ENCODE data around the gene SLCO3A1.

The SLCO3A1 gene

GRCh38 chr15:92111291-92111690 is 257.8 kb downstream of the SLCO3A1 start:
- DNase-seq: no peak

- no peak for DNase-seq
These were observed 258.2 kb downstream of the SLCO3A1 start for GRCh38 chr15:92111751-92112150.

- DNase-seq: no peak
These were observed 258.7 kb downstream of the SLCO3A1 start for GRCh38 chr15:92112180-92112579.

- DNase-seq: no peak
These were observed 259.2 kb downstream of the SLCO3A1 start for GRCh38 chr15:92112711-92113110.

DNA sequence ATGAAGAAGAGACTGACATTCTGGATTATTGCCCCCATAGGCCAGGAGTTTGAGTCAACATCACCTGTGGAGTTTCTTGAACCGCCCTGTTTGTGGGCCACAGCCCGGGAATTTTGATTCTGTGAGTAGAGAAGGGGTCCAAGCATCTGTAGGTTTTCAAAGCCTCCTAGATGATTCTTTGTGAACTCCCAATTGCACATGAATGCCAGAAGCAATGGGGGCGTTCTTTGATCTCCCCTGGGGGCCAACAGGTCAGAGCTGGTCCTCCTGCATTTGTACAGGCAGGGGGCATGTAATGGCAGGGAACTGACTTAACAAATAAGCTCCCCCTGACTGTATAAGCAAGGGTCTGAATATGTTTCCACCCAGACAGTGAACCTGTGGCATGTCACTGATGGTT is 260.3 kb downstream of the SLCO3A1 start:
- DNase-seq: no peak

GRCh38 chr15:92115834-92116233 is 262.3 kb downstream of the SLCO3A1 start:
- DNase-seq: no peak

- DNase-seq: no peak
These were observed 262.8 kb downstream of the SLCO3A1 start for GRCh38 chr15:92116330-92116729.

- DNase-seq: no peak
These were observed 263.8 kb downstream of the SLCO3A1 start for GRCh38 chr15:92117261-92117731.

DNA sequence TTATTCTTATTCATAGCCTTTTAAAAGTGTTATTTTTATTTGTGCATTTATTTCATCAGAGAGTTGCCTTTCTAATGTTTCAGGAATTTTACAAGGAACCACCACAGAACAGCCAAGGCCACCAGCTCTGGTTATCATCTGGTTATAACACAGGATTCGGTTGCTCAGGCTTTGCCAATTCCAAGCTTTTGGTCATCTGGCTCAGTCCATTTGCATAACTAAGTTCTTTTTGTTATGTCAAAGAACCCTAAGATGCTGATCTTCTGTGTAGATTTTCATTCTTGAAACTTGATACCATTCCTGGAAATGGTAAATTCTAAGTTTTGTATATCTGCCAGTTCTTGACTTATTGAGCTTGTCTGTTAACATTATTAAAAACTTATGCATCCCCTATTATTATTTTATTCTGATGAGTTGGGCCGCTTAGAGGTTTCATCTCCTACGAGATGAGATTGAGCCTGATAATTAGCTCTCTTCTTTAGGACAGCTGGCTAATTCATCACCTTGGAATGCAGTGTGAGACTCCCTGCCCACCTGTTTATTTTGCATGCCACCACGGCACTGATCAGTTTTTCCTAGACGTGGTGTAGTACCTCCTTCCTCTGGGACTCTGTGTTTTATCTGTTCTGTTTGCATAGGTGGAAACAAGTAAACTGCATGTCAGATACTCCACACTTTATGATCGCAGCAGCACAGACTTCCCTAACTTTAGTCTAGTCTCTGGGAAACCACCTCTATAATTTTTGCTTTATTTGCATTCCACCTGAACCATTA is 264.8 kb downstream of the SLCO3A1 start:
- DNase-seq: no peak

DNA sequence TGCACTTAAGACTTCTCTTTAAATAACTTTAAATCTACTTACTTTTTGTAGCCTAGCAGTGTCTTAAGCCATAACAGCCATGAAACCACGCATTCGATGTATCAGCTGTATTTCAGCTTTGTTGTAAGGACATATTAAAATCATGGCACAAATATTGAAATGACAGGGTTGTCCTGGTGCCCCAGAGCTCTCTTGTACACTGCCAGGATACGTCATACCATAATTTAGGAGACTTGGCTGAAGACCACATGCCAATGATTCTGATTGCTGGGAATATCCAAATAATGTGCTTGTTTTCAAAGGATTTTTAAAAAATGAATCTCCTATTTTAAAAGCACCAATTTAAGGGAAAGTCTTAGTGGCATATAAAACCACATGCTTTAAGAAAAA is 265.4 kb downstream of the SLCO3A1 start:
- DNase-seq: no peak

DNA sequence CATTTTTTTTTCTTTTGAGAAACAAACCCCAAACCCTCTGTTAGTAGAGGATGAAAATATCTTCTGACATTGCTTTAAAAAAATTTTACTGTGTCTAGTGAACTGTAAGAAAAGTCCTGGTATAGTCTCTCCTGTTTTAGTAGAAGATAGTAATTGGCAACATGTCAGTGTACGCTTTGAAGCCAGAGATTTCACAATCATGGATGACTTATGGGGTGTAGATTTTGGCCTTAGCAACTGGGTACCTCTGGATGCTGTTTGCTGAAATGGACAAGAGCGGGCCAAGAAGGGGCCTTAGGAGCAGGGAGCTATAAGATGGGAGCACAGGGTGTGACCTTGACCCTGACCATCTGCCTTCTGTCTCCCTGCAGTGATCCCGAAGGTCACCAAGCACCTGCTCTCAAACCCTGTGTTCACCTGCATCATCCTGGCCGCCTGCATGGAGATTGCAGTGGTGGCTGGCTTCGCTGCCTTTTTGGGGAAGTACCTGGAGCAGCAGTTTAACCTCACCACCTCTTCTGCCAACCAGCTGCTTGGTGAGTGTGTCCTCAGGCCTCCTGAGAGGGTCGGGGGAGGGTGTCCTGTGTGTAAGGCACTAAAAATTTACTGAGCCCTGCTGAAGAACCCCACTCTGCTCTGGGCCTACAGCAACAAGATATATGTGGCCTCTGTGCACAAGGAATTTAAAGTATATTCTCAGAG is 266.7 kb downstream of the SLCO3A1 start:
- no peak for DNase-seq

DNA sequence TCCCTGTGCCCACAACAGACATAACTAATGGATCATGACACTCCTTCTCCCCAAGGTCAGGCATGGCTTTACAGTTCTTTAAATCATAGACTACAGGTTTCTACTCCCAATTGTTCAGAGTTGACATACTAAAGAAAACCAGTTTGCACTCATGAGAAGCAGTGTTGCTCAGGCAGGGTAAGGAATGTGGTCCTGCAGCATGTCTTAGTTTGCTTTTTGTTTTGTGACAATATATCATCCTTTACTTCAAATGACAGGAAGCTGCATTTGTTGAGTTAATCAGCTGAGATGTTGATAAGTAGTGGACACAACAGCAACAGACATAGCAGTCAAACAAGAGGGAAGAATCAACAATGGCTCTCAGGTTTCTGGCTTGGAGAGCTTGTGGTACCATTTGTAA is 267.5 kb downstream of the SLCO3A1 start:
- DNase-seq: no peak

DNA sequence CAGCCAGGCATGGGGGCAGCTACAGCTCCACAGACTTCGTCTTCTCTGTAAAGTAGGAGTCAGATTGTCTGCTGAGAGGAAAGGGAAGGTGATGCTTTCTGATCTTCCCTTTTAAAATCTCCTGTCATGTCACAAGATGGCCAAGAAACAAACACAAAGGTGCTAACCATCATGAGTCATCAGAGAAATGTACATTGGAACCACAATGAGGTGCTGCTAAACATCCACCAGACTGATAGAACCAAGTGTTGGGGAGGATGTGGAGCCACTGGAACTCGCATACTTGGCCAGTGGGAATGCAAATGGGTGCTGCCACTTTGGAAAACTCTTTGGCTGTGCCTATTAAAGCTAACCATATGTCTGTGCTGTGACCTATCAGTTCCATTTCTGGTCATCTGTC is 268.8 kb downstream of the SLCO3A1 start:
- DNase-seq: no peak

GRCh38 chr15:92123962-92124656 is 270.6 kb downstream of the SLCO3A1 start:
- DNase-seq: no peak

DNA sequence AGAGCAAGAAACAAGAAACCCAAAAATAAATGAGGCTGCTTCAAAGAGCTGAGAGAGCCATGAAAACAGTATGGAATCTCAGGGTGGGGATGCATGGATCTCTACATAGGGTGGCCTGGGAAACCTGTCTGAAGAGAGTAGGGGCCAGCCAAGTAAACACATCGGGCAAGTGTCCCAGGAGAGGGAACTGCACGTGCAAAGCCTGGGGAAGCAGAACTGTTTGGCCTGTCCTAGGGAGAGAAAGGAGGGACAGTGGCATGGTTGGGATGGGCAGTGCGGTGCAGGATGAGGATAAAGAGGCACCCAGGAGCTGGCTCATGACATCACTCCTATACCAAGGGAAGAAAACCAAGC is 271.1 kb downstream of the SLCO3A1 start:
- DNase-seq: no peak

GRCh38 chr15:92128788-92129187 is 275.3 kb downstream of the SLCO3A1 start:
- DNase-seq: no peak

DNA sequence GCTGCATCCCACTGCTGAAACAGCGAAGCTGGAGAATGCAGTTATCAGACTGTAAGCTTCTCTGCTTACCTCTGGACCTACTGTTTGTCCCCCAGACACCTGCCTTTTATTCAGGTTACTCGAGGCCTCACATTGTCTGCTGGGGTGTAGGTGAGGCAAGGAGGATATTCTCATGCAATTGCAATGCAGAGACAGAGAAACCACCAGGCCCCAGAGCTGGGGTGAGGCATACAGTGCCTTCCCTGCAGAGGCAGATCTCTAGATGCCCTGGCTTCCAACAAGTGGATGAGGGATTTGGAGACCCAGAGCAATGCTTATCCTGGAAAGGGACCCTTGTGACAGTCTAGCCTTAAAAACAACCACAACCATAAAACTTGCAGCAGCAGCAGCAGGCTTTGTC is 276.7 kb downstream of the SLCO3A1 start:
- DNase-seq: no peak

DNA sequence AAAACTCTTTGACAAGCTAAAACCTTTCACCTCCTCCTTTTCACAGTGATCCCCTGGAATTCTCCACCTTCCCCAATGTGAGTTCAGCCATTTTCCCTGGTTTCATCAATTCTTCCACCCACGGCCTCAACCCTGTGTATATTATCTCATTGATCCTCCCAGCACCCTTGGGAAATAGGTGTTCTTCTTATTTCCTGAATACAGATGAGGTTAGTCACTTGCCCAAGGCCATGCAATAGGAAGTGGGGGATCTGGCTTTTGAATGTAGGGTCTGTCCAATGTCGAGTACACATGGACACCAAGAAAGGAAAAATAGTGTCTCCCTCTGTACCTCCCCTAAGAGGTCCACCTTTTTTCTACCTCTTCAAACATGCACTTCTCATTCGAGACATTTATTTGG is 277.4 kb downstream of the SLCO3A1 start:
- DNase-seq: no peak

- no peak for DNase-seq
These were observed 279.7 kb downstream of the SLCO3A1 start for GRCh38 chr15:92132982-92133755.

DNA sequence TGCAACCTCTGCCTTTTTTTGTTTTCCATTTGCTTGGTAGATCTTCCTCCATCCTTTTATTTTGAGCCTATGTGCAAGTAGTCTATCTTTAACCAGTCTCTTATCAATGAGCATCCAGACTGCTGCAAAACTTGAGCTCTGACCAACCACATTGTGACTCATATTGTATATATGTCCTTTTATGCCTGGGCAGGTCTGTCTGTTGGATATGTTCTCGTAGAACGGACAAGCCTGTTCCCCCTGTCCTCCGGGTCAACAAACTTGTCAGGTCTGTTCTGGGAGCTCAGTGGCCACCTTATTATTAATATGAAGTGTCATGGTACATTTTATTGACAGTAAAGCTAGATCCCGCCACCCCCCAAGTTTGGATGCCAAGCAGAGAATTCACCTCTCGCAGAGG is 287.3 kb downstream of the SLCO3A1 start:
- no peak for DNase-seq

GRCh38 chr15:92141607-92142006 is 288.1 kb downstream of the SLCO3A1 start:
- DNase-seq: no peak

DNA sequence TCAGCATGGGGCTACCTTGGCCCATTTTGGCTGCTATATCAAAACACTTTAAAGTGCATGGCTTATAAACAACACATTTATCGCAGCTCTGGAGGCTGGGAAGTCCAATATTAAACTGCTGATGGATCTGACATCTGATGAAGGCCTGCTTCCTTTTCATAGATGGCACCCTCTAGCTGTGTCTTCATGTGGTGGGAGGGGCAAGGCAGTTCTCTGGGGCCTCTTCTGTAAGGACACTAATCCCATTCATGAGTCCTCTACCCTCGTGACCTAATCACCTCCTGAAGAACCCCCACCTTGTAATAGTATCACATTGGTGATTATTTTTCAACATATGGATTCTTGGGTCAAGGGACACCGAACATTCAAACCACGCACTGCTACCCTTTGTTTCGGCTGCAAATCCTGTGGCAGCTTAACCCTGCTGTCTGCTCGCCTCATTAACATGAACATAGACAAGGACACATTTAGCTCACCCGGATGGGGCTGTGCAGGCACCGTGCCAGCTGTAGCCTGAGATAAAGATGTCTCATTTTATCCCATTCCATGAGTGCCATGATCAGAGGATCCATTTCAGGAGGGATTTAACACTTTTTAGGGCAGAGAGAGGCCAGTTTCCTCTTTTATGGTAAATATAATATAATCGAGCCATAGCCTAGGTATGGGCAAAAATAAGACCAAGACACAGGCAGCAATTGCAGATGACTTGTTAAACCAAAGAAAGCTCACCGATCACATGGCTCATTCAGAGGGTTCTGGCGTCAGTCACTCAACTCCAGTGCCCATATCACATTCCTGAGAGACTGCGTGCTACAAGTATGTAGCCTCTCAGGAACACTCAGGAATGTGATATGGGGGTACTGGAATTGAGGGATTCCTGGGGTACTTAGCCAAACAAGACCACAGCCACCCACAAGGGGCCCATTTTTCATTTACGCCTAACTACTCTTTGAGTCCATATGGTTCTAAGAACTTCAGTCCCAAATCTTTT is 289.0 kb downstream of the SLCO3A1 start:
- no peak for DNase-seq

Data from stimulated activated naive CD4-positive, alpha-beta T cell treated with Interleukin-2 at 50 U/mL for 16 hours (primary cell).